GM19395 (cell line): ENCODE measurements around the gene COX18.

Experiments
- ATAC-seq: cut with Tn5 transposase; IDR thresholded peaks from one replicate; pipeline ENCODE4 v1.9.1; 2021; ENCODE audit warnings: mild to moderate bottlenecking, moderate library complexity; ENCODE audit not compliant: unreplicated experiment

COX18 gene

GRCh38 chr4:73053974-73054480, 15.5 kb downstream of the COX18 start:
- ATAC-seq = no peak

- no peak for ATAC-seq
Observed at GRCh38 chr4:73053076-73053475, 16.4 kb downstream of the COX18 start.

- no peak for ATAC-seq
Observed at GRCh38 chr4:73051625-73052024, 17.9 kb downstream of the COX18 start.

GRCh38 chr4:73045879-73046278, 23.6 kb downstream of the COX18 start:
- ATAC-seq = no peak

- ATAC-seq = no peak
Observed at GRCh38 chr4:73037057-73037456, 32.5 kb downstream of the COX18 start.

GRCh38 chr4:73036123-73036522, 33.4 kb downstream of the COX18 start:
- no peak for ATAC-seq

GRCh38 chr4:73034896-73035295, 34.6 kb downstream of the COX18 start:
- no peak for ATAC-seq

GRCh38 chr4:73028621-73029020, 40.9 kb downstream of the COX18 start:
- ATAC-seq = no peak

GRCh38 chr4:73021634-73022033, 47.9 kb downstream of the COX18 start:
- peak; percentile 69 for ATAC-seq

GRCh38 chr4:73019462-73020047, 50.0 kb downstream of the COX18 start:
- ATAC-seq = peak; percentile 57

- no peak for ATAC-seq
Observed at GRCh38 chr4:73018595-73018994, 50.9 kb downstream of the COX18 start.

GRCh38 chr4:73013310-73013709, 56.2 kb downstream of the COX18 start:
- ATAC-seq = no peak

GRCh38 chr4:73012673-73013072, 56.8 kb downstream of the COX18 start:
- no peak for ATAC-seq

- ATAC-seq = no peak
Observed at GRCh38 chr4:73011629-73011985, 57.9 kb downstream of the COX18 start.

- no peak for ATAC-seq
Observed at GRCh38 chr4:73010789-73011628, 58.5 kb downstream of the COX18 start.

GRCh38 chr4:73007526-73008100, 61.9 kb downstream of the COX18 start:
- no peak for ATAC-seq

- ATAC-seq = peak; percentile 81
Observed at GRCh38 chr4:73006286-73006990, 63.1 kb downstream of the COX18 start.

- no peak for ATAC-seq
Observed at GRCh38 chr4:73005514-73005913, 64.0 kb downstream of the COX18 start.
